Measurements from ENCODE around the gene KCTD20. TPM values are rescaled to one million over a fixed set of nuclear protein-coding genes. Genes with fewer than 3 reads are reported as not detected.
"Not testable (repeated sequence)": the region's sequence is repeated elsewhere in the genome, so short reads cannot be mapped to it uniquely, and the experiment has no call there.

KCTD20 gene
- total RNA-seq, 1 donor from 2014 or later = 37.2 TPM

DNA sequence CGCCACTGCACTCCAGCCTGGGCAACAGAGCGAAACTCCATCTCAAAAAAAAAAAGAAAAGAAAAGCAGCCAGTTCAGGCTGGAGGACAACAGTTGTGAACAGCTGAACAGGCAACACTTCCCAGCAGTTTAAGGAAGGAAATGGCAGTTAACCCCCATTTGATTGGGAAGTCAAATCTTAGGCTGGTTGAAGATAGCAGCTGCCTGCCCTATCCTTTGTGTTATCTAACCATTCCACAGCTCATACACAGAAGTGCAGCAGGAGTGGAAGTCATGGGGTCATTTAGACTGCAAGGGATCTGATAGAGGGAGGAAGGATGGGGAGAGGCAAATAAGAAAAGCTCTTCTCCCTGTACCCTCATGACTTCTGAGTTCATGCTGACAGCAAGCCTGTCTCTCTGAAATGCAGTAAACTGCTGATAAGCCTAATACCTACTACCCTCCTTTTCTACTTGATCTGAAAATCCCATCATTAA lies 35.3 kb downstream of the KCTD20 start:
- TF ChIP-seq, protein P1, sequence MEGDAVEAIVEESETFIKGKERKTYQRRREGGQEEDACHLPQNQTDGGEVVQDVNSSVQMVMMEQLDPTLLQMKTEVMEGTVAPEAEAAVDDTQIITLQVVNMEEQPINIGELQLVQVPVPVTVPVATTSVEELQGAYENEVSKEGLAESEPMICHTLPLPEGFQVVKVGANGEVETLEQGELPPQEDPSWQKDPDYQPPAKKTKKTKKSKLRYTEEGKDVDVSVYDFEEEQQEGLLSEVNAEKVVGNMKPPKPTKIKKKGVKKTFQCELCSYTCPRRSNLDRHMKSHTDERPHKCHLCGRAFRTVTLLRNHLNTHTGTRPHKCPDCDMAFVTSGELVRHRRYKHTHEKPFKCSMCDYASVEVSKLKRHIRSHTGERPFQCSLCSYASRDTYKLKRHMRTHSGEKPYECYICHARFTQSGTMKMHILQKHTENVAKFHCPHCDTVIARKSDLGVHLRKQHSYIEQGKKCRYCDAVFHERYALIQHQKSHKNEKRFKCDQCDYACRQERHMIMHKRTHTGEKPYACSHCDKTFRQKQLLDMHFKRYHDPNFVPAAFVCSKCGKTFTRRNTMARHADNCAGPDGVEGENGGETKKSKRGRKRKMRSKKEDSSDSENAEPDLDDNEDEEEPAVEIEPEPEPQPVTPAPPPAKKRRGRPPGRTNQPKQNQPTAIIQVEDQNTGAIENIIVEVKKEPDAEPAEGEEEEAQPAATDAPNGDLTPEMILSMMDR (IDR thresholded peaks at IDR 0.05) = no peak
- Histone ChIP-seq H3K4me1 (no peaks in the 10 kb centered on the region), H3K36me3 (peaks cover 52% of the 10 kb centered on the region), H3K9me3 (no peaks in the 10 kb centered on the region), H3K27ac (no peak overlapping the region), H3K27me3 (ENCODE audit: low read depth) (no peaks in the 10 kb centered on the region), H3K4me3 (no peak overlapping the region)
- intact Hi-C loops (cut with DNase I) = no loop called here
- DNase-seq = no peak
- no peak for ATAC-seq

GRCh38 chr6:36479256-36479655 lies 36.5 kb downstream of the KCTD20 start:
- Histone ChIP-seq H3K36me3 (peaks cover 58% of the 10 kb centered on the region), H3K4me3 (no peak overlapping the region), H3K27me3 (ENCODE audit: low read depth) (no peaks in the 10 kb centered on the region), H3K4me1 (no peaks in the 10 kb centered on the region), H3K27ac (no peak overlapping the region), H3K9me3 (no peaks in the 10 kb centered on the region)
- DNase-seq (no peak), ATAC-seq (no peak)
- intact Hi-C loops (cut with DNase I) = no loop called here
- TF ChIP-seq, protein P1 (IDR thresholded peaks at IDR 0.05) = no peak

- H3K27ac ChIP-seq; H3K27me3 ChIP-seq (ENCODE audit: low read depth); H3K4me1 ChIP-seq; intact Hi-C loops (cut with DNase I); H3K4me3 ChIP-seq; H3K9me3 ChIP-seq; ATAC-seq; DNase-seq: not testable (repeated sequence)
- H3K36me3 ChIP-seq = peaks cover 86% of the 10 kb centered on the region
Observed at GRCh38 chr6:36483326-36483725, 40.5 kb downstream of the KCTD20 start.

- TF ChIP-seq, protein P1 (IDR thresholded peaks at IDR 0.05) = no peak
- Histone ChIP-seq H3K9me3 (no peaks in the 10 kb centered on the region), H3K27ac (no peak overlapping the region), H3K36me3 (peaks cover 88% of the 10 kb centered on the region), H3K27me3 (ENCODE audit: low read depth) (no peaks in the 10 kb centered on the region), H3K4me1 (no peaks in the 10 kb centered on the region), H3K4me3 (no peak overlapping the region)
- ATAC-seq = no peak
- DNase-seq = no peak
- intact Hi-C loops (cut with DNase I) = no loop called here
Observed at GRCh38 chr6:36484736-36485135, 41.9 kb downstream of the KCTD20 start.

DNA sequence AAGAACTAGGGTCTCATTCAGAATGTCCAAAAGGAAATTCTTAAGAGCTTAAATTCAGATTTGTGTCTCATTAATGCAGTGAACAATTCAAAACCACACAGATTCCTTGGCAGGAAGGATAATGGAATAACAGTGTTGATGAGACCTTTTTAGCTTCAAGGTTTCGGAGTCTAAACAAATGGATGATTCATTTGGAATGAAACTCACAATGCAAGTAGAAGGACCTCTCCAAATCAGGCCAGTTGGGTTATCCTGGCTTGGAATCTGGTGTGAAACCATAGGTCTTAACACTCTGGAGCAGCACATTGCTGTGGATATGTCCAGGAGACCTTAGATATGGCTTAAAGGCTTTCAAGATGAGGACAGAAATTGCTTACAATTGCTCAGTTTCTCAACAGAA lies 44.9 kb downstream of the KCTD20 start:
- no peak for DNase-seq
- Histone ChIP-seq H3K4me1 (no peaks in the 10 kb centered on the region), H3K36me3 (peaks cover 70% of the 10 kb centered on the region), H3K4me3 (no peak overlapping the region), H3K27ac (no peak overlapping the region), H3K27me3 (ENCODE audit: low read depth) (no peaks in the 10 kb centered on the region), H3K9me3 (no peaks in the 10 kb centered on the region)
- ATAC-seq = no peak
- TF ChIP-seq, protein P1 (IDR thresholded peaks at IDR 0.05) = no peak
- intact Hi-C loops (cut with DNase I) = no loop called here

GRCh38 chr6:36488221-36488620 lies 45.4 kb downstream of the KCTD20 start:
- Histone ChIP-seq H3K4me1 (no peaks in the 10 kb centered on the region), H3K27me3 (ENCODE audit: low read depth) (no peaks in the 10 kb centered on the region), H3K36me3 (peaks cover 66% of the 10 kb centered on the region), H3K9me3 (no peaks in the 10 kb centered on the region), H3K27ac (no peak overlapping the region), H3K4me3 (no peak overlapping the region)
- intact Hi-C loops (cut with DNase I) = no loop called here
- no peak for DNase-seq
- TF ChIP-seq, protein P1 (IDR thresholded peaks at IDR 0.05) = no peak
- ATAC-seq = no peak

Data from lower lobe of right lung (tissue), 2 donors.